GM12865 (cell line): ENCODE measurements around the gene KCNH3.

Source experiments
- DNase-seq: peaks from one replicate; pipeline ENCODE4 v3.0.0; 2010; ENCODE audit warnings: low read depth
- H3K4me3 ChIP-seq: 2 replicates; pipeline ENCODE4 v1.5.1; 2011; ENCODE audit warnings: mild to moderate bottlenecking, low read depth, low read length, control low read depth
- CTCF ChIP-seq: IDR thresholded peaks from 2 replicates; pipeline ENCODE4 v1.5.1; 2011; ENCODE audit warnings: low read length, control low read depth, low read depth, inconsistent platforms; ENCODE audit not compliant: insufficient read depth; ENCODE audit errors: missing control alignments

Gene KCNH3

GRCh38 chr12:49587174-49587908 lies 48.5 kb downstream of the KCNH3 start:
- TF ChIP-seq CTCF = no peak
- H3K4me3 ChIP-seq = no peak overlapping the region
- DNase-seq = no peak

DNA sequence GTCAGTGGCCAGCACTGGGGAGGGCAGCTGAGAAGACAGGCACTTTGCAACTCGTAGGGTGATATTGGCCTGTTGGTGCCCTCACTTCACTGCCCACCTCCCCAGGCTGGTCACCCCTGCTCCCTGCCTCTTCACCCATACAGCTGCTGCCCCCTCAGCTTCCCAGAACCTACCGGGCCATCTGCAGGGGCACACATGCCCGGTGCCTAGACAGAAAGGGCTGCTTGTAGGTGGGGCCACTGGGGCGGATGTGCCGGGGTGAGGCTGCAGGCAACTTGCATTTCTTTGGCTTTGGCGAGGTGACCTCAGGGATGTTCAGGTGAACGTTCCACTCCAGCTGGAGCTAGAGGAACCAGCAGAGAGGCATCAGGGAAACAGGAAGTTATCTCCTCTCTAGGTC lies 49.5 kb downstream of the KCNH3 start:
- no peak for DNase-seq
- TF ChIP-seq CTCF = no peak
- no peak overlapping the region for H3K4me3 ChIP-seq

DNA sequence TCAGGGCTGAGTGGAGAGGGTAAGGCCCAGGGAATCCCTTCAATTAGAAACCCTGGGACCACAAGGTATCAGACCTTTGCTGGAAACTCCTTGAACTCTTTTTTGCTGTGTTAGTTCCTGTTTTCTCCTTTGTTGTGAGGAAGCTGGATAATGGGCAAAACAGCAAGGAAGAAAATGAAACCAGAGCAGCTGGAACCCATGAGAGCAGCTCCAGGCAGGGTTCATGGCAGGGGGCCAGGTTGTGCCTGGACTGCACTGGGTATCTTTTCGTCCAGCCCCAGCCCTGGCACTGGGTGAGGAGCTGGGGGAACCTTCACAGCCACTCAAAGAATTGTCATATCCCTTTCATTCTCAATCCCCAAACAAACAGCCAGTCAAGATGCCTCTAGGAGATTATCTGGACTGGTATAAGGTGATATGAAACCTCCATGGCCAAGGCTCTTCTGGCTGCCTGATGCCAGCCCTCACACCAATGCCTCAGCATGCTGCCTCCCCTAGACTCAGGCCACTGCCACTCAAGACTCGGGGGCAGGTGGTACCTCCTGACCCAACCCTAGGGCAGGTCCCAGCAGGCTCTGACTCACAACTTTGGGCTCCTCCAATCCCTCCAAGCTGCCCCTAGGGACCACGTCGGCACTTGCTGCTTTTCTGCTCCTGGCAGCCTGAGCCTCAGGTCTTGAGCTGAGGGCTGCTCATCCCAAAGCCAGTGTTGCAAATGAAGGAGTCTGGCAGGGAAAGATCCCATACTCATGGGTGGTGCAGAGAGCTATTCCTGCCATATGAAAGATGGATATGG lies 50.1 kb downstream of the KCNH3 start:
- DNase-seq = no peak
- H3K4me3 ChIP-seq = no peak overlapping the region
- no peak for TF ChIP-seq CTCF

GRCh38 chr12:49598527-49598926 lies 59.7 kb downstream of the KCNH3 start:
- no peak for DNase-seq
- no peak for TF ChIP-seq CTCF
- no peak overlapping the region for H3K4me3 ChIP-seq

- H3K4me3 ChIP-seq = no peak overlapping the region
- no peak for TF ChIP-seq CTCF
- no peak for DNase-seq
These were observed 61.1 kb downstream of the KCNH3 start for GRCh38 chr12:49599961-49600360.

- no peak for DNase-seq
- no peak overlapping the region for H3K4me3 ChIP-seq
- TF ChIP-seq CTCF = no peak
These were observed 64.9 kb downstream of the KCNH3 start for GRCh38 chr12:49603721-49604120.
